ENCODE data around the gene ANKRD9. TPM values are rescaled to one million over a fixed set of nuclear protein-coding genes. Genes with fewer than 3 reads are reported as not detected.

Gene ANKRD9
- total and polyA plus RNA-seq, 2 of the 13 experiments (the other 11 are each of a cell fraction or from before 2014, with no cell fraction given), result 10.0 to 15.0 TPM

DNA sequence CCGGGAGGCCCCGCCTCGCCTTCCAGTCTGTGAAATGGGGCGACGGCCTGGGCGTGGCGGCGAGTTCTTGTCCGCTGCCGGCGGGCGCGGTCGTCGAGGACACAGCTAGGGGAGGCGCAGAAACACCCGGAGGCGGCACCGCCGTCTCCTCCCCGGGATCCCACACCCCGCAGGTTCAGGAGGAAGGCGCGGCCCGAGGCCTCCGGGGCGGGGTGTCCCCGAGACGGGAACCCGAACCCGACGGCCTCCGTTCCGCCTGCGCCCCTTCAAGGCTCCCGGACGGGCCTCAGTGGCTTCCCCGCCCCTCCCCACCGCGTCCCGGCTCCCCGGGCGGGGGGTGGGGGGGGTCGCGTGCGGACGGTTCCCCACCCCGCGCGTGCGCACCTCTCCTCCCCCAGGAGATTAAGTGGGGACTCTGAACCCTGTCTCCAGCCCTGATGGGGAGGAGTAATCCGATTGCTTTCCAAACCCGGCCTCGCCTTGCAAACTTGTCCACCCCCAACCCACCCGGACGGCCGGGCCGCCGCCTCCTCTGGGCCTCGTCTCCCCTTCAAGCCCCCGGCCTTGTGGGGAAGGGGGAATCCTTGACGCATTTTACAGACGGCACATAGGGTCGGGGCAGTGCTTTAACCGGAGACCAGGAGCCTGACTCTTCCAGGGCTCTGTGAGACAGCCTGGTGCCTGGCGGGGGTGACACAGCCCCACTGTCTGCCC lies 35.3 kb upstream of the ANKRD9 start (continued):
- TF ChIP-seq SMARCC2 (IDR thresholded peaks at IDR 0.05), result no peak
- no peak for TF ChIP-seq ZFP36 (IDR thresholded peaks at IDR 0.05; ENCODE audit: borderline replicate concordance, low read depth, low read length, partially characterized antibody)
- no peak for TF ChIP-seq SIX4 (CRISPR knock-in tag; IDR thresholded peaks at IDR 0.05)
- no peak for TF ChIP-seq REXO4 (CRISPR knock-in tag; IDR thresholded peaks at IDR 0.05; ENCODE audit: borderline replicate concordance)
- peak; percentile 58; the same call in 1 of the 2 replicates for TF ChIP-seq ZNF501 (CRISPR knock-in tag; IDR thresholded peaks at IDR 0.05)
- peak; percentile 68 for TF ChIP-seq ZFX (CRISPR knock-in tag; IDR thresholded peaks at IDR 0.05; ENCODE audit: low read depth)
- no peak; the same call in 1 of the 2 replicates for TF ChIP-seq REPIN1 (CRISPR knock-in tag; IDR thresholded peaks at IDR 0.05; ENCODE audit: borderline replicate concordance, low read depth)
- no peak for TF ChIP-seq TAF15 (IDR thresholded peaks at IDR 0.05; ENCODE audit: low read depth, low read length, poor library complexity, severe bottlenecking)
- no peak for TF ChIP-seq ZNF205 (CRISPR knock-in tag; IDR thresholded peaks at IDR 0.05)
- no peak for TF ChIP-seq TCF12 (IDR thresholded peaks at IDR 0.05)
- peak; percentile 39; the same call in 1 of the 2 replicates for TF ChIP-seq TCF12 (CRISPR knock-in tag; IDR thresholded peaks at IDR 0.05)
- no peak for TF ChIP-seq ZNF550 (CRISPR knock-in tag; IDR thresholded peaks at IDR 0.05; ENCODE audit: borderline replicate concordance)
- TF ChIP-seq SATB2 (CRISPR knock-in tag; IDR thresholded peaks at IDR 0.05), result no peak
- TF ChIP-seq, protein P1, sequence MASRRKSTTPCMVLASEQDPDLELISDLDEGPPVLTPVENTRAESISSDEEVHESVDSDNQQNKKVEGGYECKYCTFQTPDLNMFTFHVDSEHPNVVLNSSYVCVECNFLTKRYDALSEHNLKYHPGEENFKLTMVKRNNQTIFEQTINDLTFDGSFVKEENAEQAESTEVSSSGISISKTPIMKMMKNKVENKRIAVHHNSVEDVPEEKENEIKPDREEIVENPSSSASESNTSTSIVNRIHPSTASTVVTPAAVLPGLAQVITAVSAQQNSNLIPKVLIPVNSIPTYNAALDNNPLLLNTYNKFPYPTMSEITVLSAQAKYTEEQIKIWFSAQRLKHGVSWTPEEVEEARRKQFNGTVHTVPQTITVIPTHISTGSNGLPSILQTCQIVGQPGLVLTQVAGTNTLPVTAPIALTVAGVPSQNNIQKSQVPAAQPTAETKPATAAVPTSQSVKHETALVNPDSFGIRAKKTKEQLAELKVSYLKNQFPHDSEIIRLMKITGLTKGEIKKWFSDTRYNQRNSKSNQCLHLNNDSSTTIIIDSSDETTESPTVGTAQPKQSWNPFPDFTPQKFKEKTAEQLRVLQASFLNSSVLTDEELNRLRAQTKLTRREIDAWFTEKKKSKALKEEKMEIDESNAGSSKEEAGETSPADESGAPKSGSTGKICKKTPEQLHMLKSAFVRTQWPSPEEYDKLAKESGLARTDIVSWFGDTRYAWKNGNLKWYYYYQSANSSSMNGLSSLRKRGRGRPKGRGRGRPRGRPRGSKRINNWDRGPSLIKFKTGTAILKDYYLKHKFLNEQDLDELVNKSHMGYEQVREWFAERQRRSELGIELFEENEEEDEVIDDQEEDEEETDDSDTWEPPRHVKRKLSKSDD (CRISPR knock-in tag; IDR thresholded peaks at IDR 0.05; ENCODE audit: low read depth), result no peak
- TF ChIP-seq KLF16 (CRISPR knock-in tag; IDR thresholded peaks at IDR 0.05), result no peak; a peak in 2 of 4 replicates
- no peak for TF ChIP-seq SOX6 (IDR thresholded peaks at IDR 0.05)
- TF ChIP-seq SOX6 (CRISPR knock-in tag; IDR thresholded peaks at IDR 0.05), result peak; percentile 18; the same call in 1 of the 2 replicates
- peak; percentile 18; the same call in 1 of the 2 replicates for TF ChIP-seq MEIS1 (CRISPR knock-in tag; IDR thresholded peaks at IDR 0.05; ENCODE audit: borderline replicate concordance)
- TF ChIP-seq, protein P2, sequence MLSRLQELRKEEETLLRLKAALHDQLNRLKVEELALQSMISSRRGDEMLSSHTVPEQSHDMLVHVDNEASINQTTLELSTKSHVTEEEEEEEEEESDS (CRISPR knock-in tag; IDR thresholded peaks at IDR 0.05; ENCODE audit: borderline replicate concordance), result no peak
- TF ChIP-seq FOXK1 (CRISPR knock-in tag; IDR thresholded peaks at IDR 0.05; ENCODE audit: borderline replicate concordance, low read depth), result peak; percentile 59; the same call in 1 of the 2 replicates
- TF ChIP-seq, protein P3, sequence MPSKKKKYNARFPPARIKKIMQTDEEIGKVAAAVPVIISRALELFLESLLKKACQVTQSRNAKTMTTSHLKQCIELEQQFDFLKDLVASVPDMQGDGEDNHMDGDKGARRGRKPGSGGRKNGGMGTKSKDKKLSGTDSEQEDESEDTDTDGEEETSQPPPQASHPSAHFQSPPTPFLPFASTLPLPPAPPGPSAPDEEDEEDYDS (CRISPR knock-in tag; IDR thresholded peaks at IDR 0.05), result 0 out of 2 replicates have a peak, but pooled peaks have one; percentile 24
- TF ChIP-seq ZNF724P (CRISPR knock-in tag; IDR thresholded peaks at IDR 0.05; ENCODE audit: borderline replicate concordance), result no peak
- no peak for TF ChIP-seq ZNF468 (CRISPR knock-in tag; IDR thresholded peaks at IDR 0.05)
- TF ChIP-seq ZNF660 (CRISPR knock-in tag; IDR thresholded peaks at IDR 0.05; ENCODE audit: borderline replicate concordance, low read depth), result no peak
- no peak for TF ChIP-seq ZC3H13 (CRISPR knock-in tag; IDR thresholded peaks at IDR 0.05)
- TF ChIP-seq MTA3 (CRISPR knock-in tag; IDR thresholded peaks at IDR 0.05), result no peak
- TF ChIP-seq, protein P4, sequence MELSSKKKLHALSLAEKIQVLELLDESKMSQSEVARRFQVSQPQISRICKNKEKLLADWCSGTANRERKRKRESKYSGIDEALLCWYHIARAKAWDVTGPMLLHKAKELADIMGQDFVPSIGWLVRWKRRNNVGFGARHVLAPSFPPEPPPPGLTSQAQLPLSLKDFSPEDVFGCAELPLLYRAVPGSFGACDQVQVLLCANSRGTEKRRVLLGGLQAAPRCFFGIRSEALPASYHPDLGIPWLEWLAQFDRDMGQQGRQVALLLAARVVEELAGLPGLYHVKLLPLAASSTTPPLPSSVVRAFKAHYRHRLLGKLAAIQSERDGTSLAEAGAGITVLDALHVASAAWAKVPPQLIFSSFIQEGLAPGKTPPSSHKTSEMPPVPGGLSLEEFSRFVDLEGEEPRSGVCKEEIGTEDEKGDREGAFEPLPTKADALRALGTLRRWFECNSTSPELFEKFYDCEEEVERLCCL (CRISPR knock-in tag; IDR thresholded peaks at IDR 0.05; ENCODE audit: borderline replicate concordance), result no peak
